Spleen (tissue), 7 donors: Measurements from ENCODE around the gene CLIP2.

Experiments
- POLR2A ChIP-seq, 3 donors: fragments of 450-650 bp; IDR thresholded peaks; one replicate each; pipeline ENCODE4 v1.5.1; 2017; ENCODE audit warnings: antibody characterized with exemption in 3 of 3, mild to moderate bottlenecking in 1 of 3
- POLR2AphosphoS5 ChIP-seq, 3 donors: sonication (generic); formaldehyde crosslinking; IDR thresholded peaks; one replicate each; pipeline ENCODE4 v1.5.1; 2017; ENCODE audit warnings: antibody characterized with exemption in 3 of 3
- TF ChIP-seq, protein P1 (sequence below), 11 experiments: fragments of 200-600 bp in 7 of 11; fragments of 450-650 bp in 4 of 11; sonication (generic) in 4 of 11; IDR thresholded peaks in 8 of 11; conservative IDR thresholded peaks in 3 of 11; 1 replicate in 7 of 11; 2 replicates in 4 of 11; pipeline versions ENCODE4 v1.4.0 to v1.8.0; 2016 to 2021; ENCODE audit warnings: antibody characterized with exemption in 11 of 11, inconsistent platforms in 4 of 11, mild to moderate bottlenecking in 1 of 11
- donor health status: DM: no; HTN: no; CAD: no; lungs with moderate emphysema.
- donor health status: DM: no; HTN: no; CAD: no.
- donor health status: DM: no; HTN: no; CAD: no.

DNA sequence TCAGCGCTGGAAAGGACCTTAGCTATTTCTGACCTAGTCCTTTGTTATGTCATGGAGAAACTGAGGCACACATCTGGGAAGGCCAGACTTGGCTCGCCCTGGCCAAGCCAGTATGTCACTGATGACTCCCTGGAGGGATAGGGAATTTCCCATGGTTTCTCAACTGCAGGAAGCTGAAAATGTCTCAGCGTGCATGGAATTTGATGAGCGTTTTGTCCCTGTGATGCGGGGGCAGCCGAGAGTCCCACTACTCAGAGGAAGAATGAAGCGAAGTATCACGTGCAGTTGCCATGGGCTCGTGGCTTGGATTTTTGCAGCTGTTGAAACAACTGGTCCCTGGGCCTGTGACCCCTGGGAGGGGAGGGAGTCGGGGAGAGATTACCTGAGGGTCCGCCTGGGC is 44.8 kb downstream of the CLIP2 start:
- TF ChIP-seq, protein P1, sequence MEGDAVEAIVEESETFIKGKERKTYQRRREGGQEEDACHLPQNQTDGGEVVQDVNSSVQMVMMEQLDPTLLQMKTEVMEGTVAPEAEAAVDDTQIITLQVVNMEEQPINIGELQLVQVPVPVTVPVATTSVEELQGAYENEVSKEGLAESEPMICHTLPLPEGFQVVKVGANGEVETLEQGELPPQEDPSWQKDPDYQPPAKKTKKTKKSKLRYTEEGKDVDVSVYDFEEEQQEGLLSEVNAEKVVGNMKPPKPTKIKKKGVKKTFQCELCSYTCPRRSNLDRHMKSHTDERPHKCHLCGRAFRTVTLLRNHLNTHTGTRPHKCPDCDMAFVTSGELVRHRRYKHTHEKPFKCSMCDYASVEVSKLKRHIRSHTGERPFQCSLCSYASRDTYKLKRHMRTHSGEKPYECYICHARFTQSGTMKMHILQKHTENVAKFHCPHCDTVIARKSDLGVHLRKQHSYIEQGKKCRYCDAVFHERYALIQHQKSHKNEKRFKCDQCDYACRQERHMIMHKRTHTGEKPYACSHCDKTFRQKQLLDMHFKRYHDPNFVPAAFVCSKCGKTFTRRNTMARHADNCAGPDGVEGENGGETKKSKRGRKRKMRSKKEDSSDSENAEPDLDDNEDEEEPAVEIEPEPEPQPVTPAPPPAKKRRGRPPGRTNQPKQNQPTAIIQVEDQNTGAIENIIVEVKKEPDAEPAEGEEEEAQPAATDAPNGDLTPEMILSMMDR (IDR thresholded peaks at IDR 0.05 in 8 of 11, conservative IDR thresholded peaks at IDR 0.05 in 3 of 11), result no peak
- TF ChIP-seq POLR2A (IDR thresholded peaks at IDR 0.05) (no peak), POLR2AphosphoS5 (IDR thresholded peaks at IDR 0.05) (no peak)
